GM12878 (cell line): ENCODE results near the gene EP300.

Experiments used
- CBX5 ChIP-seq: sonication (generic); IDR thresholded peaks from 2 replicates; pipeline ENCODE4 v1.6.1; 2016; ENCODE audit warnings: low read depth, moderate library complexity, mild to moderate bottlenecking, inconsistent platforms
- GABPA ChIP-seq: IDR thresholded peaks from 2 replicates; pipeline ENCODE4 v1.6.1; 2014; ENCODE audit warnings: antibody characterized with exemption, low read depth, mild to moderate bottlenecking, inconsistent platforms
- HDAC6 ChIP-seq: fragments of 200-600 bp; sonication (generic); IDR thresholded peaks from one replicate; pipeline ENCODE4 v1.8.0; 2017; ENCODE audit warnings: antibody characterized with exemption; ENCODE audit not compliant: unreplicated experiment
- NR2C1 ChIP-seq: fragments of 450-650 bp; IDR thresholded peaks from 2 replicates; pipeline ENCODE4 v1.6.1; 2017; ENCODE audit warnings: antibody characterized with exemption, mild to moderate bottlenecking, moderate library complexity
- WRNIP1 ChIP-seq: IDR thresholded peaks from 2 replicates; pipeline ENCODE4 v1.6.1; 2011; ENCODE audit warnings: low read depth, low read length, improper control_type of control experiment, borderline replicate concordance
- TF ChIP-seq, protein P1 (sequence below), 3 experiments: IDR thresholded peaks in 2 of 3; conservative IDR thresholded peaks in 1 of 3; 2 replicates each; pipeline ENCODE4 v1.5.1; 2011; ENCODE audit warnings: low read depth in 3 of 3, low read length in 3 of 3, mild to moderate bottlenecking in 3 of 3, control low read depth in 2 of 3, moderate library complexity in 2 of 3, inconsistent platforms in 1 of 3, mixed read lengths in 1 of 3; ENCODE audit not compliant: control insufficient read depth in 2 of 3, insufficient read depth in 1 of 3; ENCODE audit errors: extremely low read depth in 1 of 3

DNA sequence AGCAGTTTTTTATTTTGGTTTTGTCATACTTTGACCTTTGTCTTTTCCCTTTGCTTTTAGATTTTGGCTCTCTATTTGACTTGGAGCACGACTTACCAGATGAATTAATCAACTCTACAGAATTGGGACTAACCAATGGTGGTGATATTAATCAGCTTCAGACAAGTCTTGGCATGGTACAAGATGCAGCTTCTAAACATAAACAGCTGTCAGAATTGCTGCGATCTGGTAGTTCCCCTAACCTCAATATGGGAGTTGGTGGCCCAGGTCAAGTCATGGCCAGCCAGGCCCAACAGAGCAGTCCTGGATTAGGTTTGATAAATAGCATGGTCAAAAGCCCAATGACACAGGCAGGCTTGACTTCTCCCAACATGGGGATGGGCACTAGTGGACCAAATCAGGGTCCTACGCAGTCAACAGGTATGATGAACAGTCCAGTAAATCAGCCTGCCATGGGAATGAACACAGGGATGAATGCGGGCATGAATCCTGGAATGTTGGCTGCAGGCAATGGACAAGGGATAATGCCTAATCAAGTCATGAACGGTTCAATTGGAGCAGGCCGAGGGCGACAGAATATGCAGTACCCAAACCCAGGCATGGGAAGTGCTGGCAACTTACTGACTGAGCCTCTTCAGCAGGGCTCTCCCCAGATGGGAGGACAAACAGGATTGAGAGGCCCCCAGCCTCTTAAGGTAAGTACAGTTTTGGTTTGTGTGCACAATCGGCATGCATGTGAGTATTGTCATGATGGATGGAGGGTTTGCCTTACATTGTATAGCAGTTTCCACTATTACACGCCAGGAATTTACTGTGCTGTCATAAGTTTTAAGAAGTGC lies 25.0 kb downstream of the EP300 start:
- no peak for TF ChIP-seq GABPA
- TF ChIP-seq, protein P1, sequence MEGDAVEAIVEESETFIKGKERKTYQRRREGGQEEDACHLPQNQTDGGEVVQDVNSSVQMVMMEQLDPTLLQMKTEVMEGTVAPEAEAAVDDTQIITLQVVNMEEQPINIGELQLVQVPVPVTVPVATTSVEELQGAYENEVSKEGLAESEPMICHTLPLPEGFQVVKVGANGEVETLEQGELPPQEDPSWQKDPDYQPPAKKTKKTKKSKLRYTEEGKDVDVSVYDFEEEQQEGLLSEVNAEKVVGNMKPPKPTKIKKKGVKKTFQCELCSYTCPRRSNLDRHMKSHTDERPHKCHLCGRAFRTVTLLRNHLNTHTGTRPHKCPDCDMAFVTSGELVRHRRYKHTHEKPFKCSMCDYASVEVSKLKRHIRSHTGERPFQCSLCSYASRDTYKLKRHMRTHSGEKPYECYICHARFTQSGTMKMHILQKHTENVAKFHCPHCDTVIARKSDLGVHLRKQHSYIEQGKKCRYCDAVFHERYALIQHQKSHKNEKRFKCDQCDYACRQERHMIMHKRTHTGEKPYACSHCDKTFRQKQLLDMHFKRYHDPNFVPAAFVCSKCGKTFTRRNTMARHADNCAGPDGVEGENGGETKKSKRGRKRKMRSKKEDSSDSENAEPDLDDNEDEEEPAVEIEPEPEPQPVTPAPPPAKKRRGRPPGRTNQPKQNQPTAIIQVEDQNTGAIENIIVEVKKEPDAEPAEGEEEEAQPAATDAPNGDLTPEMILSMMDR (IDR thresholded peaks at IDR 0.05 in 2 of 3, conservative IDR thresholded peaks at IDR 0.05 in 1 of 3; ENCODE audit: control insufficient read depth in 2 of 3, extremely low read depth in 1 of 3, insufficient read depth in 1 of 3, low read depth in 3 of 3, low read length in 3 of 3): no peak
- TF ChIP-seq HDAC6: no peak
- TF ChIP-seq WRNIP1: no peak
- TF ChIP-seq NR2C1: no peak
- no peak for TF ChIP-seq CBX5
